HG03175 (cell line): ENCODE data around the gene POLL.

Experiments
- ATAC-seq: cut with Tn5 transposase; IDR thresholded peaks from one replicate; pipeline ENCODE4 v1.9.1; 2021; ENCODE audit warnings: mild to moderate bottlenecking, moderate library complexity; ENCODE audit not compliant: unreplicated experiment

POLL gene

GRCh38 chr10:101561068-101561915 lies 26.8 kb downstream of the POLL start:
- no peak for ATAC-seq

- no peak for ATAC-seq
These were observed 27.6 kb downstream of the POLL start for GRCh38 chr10:101560298-101561067.

- ATAC-seq: no peak
These were observed 28.3 kb downstream of the POLL start for GRCh38 chr10:101559596-101560297.

GRCh38 chr10:101558671-101559595 lies 29.1 kb downstream of the POLL start:
- no peak for ATAC-seq

- no peak for ATAC-seq
These were observed 29.9 kb downstream of the POLL start for GRCh38 chr10:101558204-101558603.

- no peak for ATAC-seq
These were observed 30.5 kb downstream of the POLL start for GRCh38 chr10:101557541-101557940.

GRCh38 chr10:101552442-101552841 lies 35.6 kb downstream of the POLL start:
- ATAC-seq: no peak

GRCh38 chr10:101550965-101551364 lies 37.1 kb downstream of the POLL start:
- no peak for ATAC-seq

- ATAC-seq: no peak
These were observed 42.2 kb downstream of the POLL start for GRCh38 chr10:101545898-101546297.

GRCh38 chr10:101538446-101538845 lies 49.6 kb downstream of the POLL start:
- ATAC-seq: no peak

GRCh38 chr10:101536800-101537199 lies 51.3 kb downstream of the POLL start:
- no peak for ATAC-seq

GRCh38 chr10:101535949-101536348 lies 52.1 kb downstream of the POLL start:
- ATAC-seq: no peak

GRCh38 chr10:101529725-101530553 lies 58.1 kb downstream of the POLL start:
- ATAC-seq: no peak

- ATAC-seq: no peak
These were observed 58.9 kb downstream of the POLL start for GRCh38 chr10:101529207-101529606.
